Measurements from ENCODE around the gene MCRS1.
"Not testable (repeated sequence)": the region's sequence is repeated elsewhere in the genome, so short reads cannot be mapped to it uniquely, and the experiment has no call there.

Gene MCRS1, protein sequence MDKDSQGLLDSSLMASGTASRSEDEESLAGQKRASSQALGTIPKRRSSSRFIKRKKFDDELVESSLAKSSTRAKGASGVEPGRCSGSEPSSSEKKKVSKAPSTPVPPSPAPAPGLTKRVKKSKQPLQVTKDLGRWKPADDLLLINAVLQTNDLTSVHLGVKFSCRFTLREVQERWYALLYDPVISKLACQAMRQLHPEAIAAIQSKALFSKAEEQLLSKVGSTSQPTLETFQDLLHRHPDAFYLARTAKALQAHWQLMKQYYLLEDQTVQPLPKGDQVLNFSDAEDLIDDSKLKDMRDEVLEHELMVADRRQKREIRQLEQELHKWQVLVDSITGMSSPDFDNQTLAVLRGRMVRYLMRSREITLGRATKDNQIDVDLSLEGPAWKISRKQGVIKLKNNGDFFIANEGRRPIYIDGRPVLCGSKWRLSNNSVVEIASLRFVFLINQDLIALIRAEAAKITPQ

DNA sequence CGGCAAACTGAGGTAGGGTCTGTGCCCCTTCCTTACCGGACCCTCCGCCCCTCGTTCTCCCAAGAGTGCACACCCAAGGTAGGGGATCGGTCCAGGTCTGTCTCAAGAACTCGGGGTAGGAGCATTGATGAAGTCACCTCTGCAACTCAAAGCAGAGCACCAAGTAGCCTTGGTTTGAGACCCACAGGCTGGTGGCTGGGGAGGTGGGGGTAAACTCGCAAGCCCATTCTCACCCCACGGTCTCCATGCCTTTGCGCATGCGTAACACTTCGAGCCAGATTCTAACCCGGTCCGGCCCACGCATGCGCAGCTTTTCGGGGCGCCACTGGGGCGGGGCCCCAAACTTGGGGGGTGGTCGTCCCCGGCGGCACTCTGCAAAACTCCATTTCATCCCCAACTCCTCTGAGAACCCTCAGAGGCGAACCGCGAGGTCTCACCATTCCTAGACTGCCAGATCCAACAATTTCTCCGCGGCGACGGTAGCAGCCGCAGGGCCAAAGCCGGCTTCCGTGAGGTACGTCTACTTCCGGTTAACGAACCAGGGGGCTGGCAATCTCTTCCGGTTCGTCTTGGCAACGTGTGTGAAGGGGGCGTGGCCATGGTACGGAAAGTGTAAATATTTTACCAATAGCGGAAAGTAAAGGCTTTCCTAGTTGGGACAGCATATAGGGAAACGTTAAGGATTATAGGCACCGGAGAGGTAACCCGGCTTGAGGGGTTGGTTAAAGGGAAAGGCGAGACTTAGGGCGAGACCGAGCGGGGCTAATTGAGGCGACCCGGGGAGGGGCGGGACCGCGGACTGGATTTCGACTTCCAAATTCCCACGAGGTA, at the start of gene MCRS1:
MCRS1 (minus strand) TSS at position 532 of the 831 bp plus-strand sequence. CDS start 1,411 bp downstream, outside the sequence.
- Mint-ChIP-seq H3K36me3 (ENCODE audit: low read depth) (peaks cover 23% of the 10 kb centered on the region), H3K4me3 (peak within 1 kb of the TSS; percentile 100), H3K27me3 (peaks cover 3% of the 10 kb centered on the region), H3K4me1 (peaks cover 64% of the 10 kb centered on the region), H3K27ac (peak within 1 kb of the TSS; percentile 100), H3K9me3 (no peaks in the 10 kb centered on the region)
- ATAC-seq (peak; percentile 87), DNase-seq (peak; percentile 91)

- Mint-ChIP-seq H3K36me3 (ENCODE audit: low read depth) (no peaks in the 10 kb centered on the region), H3K4me1 (peaks cover 23% of the 10 kb centered on the region), H3K4me3 (no peak overlapping the region), H3K9me3 (no peaks in the 10 kb centered on the region), H3K27me3 (peaks cover 29% of the 10 kb centered on the region), H3K27ac (no peak overlapping the region)
- ATAC-seq: no peak
- no peak for DNase-seq
These were observed 48.7 kb upstream of the MCRS1 start for GRCh38 chr12:49616533-49617219.

DNA sequence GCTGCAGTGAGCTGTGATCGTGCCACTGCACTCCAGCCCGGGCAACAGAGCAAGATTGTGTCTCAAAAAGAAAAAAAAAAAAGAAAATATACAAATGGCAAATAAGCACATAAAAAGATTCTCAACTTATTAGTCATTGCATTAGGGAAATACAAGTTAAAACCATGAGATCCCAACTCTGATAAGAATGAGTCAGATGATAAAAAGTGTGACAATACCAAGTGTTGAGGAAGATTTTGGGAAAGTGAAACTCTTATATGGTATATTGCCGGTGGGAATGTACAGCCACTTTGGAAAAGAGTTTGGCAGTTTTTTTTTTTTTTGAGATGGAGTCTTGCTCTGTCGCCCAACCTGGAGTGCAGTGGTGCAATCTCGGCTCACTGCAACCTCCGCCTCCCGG, 47.8 kb upstream of the MCRS1 start:
- ATAC-seq (no peak), DNase-seq (no peak)
- H3K27ac Mint-ChIP-seq: no peak overlapping the region
- peaks cover 25% of the 10 kb centered on the region for H3K27me3 Mint-ChIP-seq
- no peaks in the 10 kb centered on the region for H3K9me3 Mint-ChIP-seq
- H3K4me1 Mint-ChIP-seq: peaks cover 15% of the 10 kb centered on the region
- no peaks in the 10 kb centered on the region for H3K36me3 Mint-ChIP-seq (ENCODE audit: low read depth)
- no peak overlapping the region for H3K4me3 Mint-ChIP-seq

GRCh38 chr12:49612210-49612609, 44.3 kb upstream of the MCRS1 start:
- H3K27ac Mint-ChIP-seq: no peak overlapping the region

DNA sequence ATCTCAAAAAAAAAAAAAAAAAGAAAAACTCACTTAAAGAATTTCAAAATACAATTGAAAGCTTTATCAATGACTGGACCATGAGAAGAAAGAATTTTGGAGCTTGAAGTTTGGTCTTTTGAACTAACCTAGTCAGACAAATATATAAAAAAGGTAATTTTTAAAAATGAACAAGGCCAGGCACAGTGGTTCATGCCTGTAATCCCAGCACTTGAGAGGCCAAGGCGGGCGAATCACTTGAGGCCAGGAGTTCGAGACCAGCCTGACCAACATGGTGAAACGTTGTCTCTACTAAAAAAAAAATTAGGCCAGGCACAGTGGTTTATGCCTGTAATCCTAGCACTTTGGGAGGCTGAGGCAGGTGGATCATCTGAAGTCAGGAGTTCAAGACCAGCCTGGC, 42.8 kb upstream of the MCRS1 start:
- H3K36me3 Mint-ChIP-seq (ENCODE audit: low read depth); H3K27ac Mint-ChIP-seq; H3K4me1 Mint-ChIP-seq; ATAC-seq; DNase-seq; H3K4me3 Mint-ChIP-seq; H3K9me3 Mint-ChIP-seq: not testable (repeated sequence)
- peaks cover 12% of the 10 kb centered on the region for H3K27me3 Mint-ChIP-seq

More at GRCh38 chr12:49612210-49612609, 44.3 kb upstream of the MCRS1 start:
- ATAC-seq (no peak), DNase-seq (no peak)
- Mint-ChIP-seq H3K9me3 (peaks cover 5% of the 10 kb centered on the region), H3K36me3 (ENCODE audit: low read depth) (peaks cover 4% of the 10 kb centered on the region), H3K4me3 (no peak overlapping the region), H3K27me3 (peaks cover 12% of the 10 kb centered on the region), H3K4me1 (peaks cover 12% of the 10 kb centered on the region)

DNA sequence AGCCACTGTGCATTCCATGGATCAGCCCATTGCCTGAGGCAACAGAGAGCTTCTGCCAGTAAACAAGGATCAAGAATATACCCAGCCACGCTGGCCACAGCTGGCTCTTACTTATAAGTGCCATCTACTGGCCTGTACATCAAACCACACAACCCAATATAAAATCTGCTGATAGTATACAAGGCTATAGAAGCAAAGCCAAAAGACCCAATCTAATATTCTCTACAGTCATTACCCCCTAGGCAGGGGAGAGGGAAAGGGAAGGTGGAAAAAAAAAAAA, 41.9 kb upstream of the MCRS1 start:
- Mint-ChIP-seq H3K27me3 (peaks cover 10% of the 10 kb centered on the region), H3K4me3 (no peak overlapping the region), H3K4me1 (peaks cover 3% of the 10 kb centered on the region), H3K36me3 (ENCODE audit: low read depth) (peaks cover 4% of the 10 kb centered on the region), H3K27ac (no peak overlapping the region), H3K9me3 (peaks cover 5% of the 10 kb centered on the region)
- ATAC-seq (no peak), DNase-seq (no peak)

- Mint-ChIP-seq H3K27me3 (peaks cover 10% of the 10 kb centered on the region), H3K36me3 (ENCODE audit: low read depth) (peaks cover 4% of the 10 kb centered on the region), H3K4me3 (no peak overlapping the region), H3K9me3 (peaks cover 5% of the 10 kb centered on the region), H3K27ac (no peak overlapping the region), H3K4me1 (peaks cover 3% of the 10 kb centered on the region)
- no peak for ATAC-seq
- no peak for DNase-seq
These were observed 41.3 kb upstream of the MCRS1 start for GRCh38 chr12:49609059-49609874.

- not testable (repeated sequence) for DNase-seq; H3K27me3 Mint-ChIP-seq; H3K27ac Mint-ChIP-seq; H3K36me3 Mint-ChIP-seq (ENCODE audit: low read depth); H3K9me3 Mint-ChIP-seq; H3K4me3 Mint-ChIP-seq; ATAC-seq; H3K4me1 Mint-ChIP-seq
These were observed 37.6 kb upstream of the MCRS1 start, which contains the start of gene FAM186B for GRCh38 chr12:49605539-49605938. Gene FAM186B (minus strand): TSS chr12:49605639. CDS start chr12:49605477, 162 bp downstream.

DNA sequence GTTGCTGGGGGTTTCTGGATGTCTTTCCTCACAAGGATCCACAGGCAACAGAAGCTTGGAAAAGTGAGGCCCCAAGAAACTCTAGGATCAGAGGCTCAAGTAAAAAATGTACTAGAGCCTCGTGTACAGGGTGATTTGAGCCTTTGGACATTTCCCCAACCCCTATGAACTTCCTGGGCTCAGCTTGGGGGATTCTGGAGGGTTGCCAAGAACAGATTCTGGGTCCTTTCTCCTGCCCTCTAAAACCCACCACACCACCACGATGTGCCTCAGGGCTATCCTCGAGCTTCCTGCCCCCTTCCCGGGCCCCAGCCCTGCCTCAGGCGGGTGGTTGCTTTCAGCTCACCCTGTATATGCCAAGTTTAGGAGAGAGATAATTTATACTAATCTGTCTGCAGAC, 36.9 kb upstream of the MCRS1 start:
- no peak overlapping the region for H3K27ac Mint-ChIP-seq
- no peaks in the 10 kb centered on the region for H3K4me1 Mint-ChIP-seq
- H3K36me3 Mint-ChIP-seq (ENCODE audit: low read depth): no peaks in the 10 kb centered on the region

GRCh38 chr12:49603721-49604120, 35.8 kb upstream of the MCRS1 start:
- Mint-ChIP-seq H3K9me3 (no peaks in the 10 kb centered on the region), H3K4me1 (no peaks in the 10 kb centered on the region), H3K27ac (no peak overlapping the region), H3K27me3 (no peaks in the 10 kb centered on the region), H3K4me3 (no peak overlapping the region), H3K36me3 (ENCODE audit: low read depth) (no peaks in the 10 kb centered on the region)
- ATAC-seq (no peak), DNase-seq (no peak)

More for the DNA sequence above, 36.9 kb upstream of the MCRS1 start:
- DNase-seq (no peak), ATAC-seq (no peak)
- H3K9me3 Mint-ChIP-seq: no peaks in the 10 kb centered on the region
- no peak overlapping the region for H3K4me3 Mint-ChIP-seq
- H3K27me3 Mint-ChIP-seq: peaks cover under 1% of the 10 kb centered on the region

DNA sequence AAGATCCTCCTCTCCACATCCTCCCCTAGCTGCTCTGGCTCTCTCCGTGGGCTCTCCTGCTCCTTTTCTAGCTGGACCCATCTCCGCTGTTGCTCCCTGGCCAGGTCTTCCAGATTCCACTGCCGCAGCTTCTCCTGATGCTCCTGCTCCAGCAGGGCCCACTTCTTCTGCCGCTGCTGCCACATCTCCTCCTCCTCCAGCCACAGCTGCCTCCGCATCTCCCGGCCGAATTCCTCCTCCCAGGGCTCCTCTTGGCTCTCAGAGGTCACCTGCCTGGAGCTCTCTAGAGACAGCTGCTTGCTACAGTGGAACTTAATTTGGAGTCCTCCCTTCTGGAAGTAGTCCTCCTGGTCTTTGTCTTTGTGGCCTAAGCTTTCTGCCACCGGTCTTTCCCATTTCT, 32.0 kb upstream of the MCRS1 start:
- no peak overlapping the region for H3K27ac Mint-ChIP-seq
- ATAC-seq (no peak), DNase-seq (no peak)
- H3K36me3 Mint-ChIP-seq (ENCODE audit: low read depth): no peaks in the 10 kb centered on the region
- no peaks in the 10 kb centered on the region for H3K9me3 Mint-ChIP-seq
- no peaks in the 10 kb centered on the region for H3K27me3 Mint-ChIP-seq
- H3K4me1 Mint-ChIP-seq: peaks cover 3% of the 10 kb centered on the region
- H3K4me3 Mint-ChIP-seq: no peak overlapping the region

DNA sequence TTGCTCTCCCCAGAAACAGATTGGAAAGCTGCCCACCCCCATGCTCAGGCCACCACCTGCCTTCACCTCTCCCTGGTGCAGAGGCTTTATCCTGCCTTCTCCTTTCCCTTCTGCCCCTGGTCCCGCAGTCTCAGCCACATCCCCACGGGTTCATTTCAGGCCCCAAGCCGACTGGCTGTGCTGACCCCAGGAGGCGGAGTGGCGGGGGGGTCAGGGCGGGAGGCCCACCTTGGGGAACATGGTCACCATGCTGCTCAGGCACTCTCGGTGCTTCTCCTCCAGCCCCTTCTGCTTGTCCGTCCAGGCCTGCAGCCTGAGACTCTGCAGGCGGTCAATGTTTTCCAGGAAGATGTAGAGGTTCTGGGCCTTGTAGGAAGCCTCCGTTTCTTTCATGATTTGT, 30.6 kb upstream of the MCRS1 start:
- H3K4me3 Mint-ChIP-seq: no peak overlapping the region
- no peak for DNase-seq
- H3K9me3 Mint-ChIP-seq: no peaks in the 10 kb centered on the region
- no peak for ATAC-seq
- H3K36me3 Mint-ChIP-seq (ENCODE audit: low read depth): no peaks in the 10 kb centered on the region
- no peak overlapping the region for H3K27ac Mint-ChIP-seq
- H3K27me3 Mint-ChIP-seq: no peaks in the 10 kb centered on the region
- peaks cover 3% of the 10 kb centered on the region for H3K4me1 Mint-ChIP-seq

DNA sequence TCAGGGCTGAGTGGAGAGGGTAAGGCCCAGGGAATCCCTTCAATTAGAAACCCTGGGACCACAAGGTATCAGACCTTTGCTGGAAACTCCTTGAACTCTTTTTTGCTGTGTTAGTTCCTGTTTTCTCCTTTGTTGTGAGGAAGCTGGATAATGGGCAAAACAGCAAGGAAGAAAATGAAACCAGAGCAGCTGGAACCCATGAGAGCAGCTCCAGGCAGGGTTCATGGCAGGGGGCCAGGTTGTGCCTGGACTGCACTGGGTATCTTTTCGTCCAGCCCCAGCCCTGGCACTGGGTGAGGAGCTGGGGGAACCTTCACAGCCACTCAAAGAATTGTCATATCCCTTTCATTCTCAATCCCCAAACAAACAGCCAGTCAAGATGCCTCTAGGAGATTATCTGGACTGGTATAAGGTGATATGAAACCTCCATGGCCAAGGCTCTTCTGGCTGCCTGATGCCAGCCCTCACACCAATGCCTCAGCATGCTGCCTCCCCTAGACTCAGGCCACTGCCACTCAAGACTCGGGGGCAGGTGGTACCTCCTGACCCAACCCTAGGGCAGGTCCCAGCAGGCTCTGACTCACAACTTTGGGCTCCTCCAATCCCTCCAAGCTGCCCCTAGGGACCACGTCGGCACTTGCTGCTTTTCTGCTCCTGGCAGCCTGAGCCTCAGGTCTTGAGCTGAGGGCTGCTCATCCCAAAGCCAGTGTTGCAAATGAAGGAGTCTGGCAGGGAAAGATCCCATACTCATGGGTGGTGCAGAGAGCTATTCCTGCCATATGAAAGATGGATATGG, 21.0 kb upstream of the MCRS1 start:
- Mint-ChIP-seq H3K27me3 (no peaks in the 10 kb centered on the region), H3K36me3 (ENCODE audit: low read depth) (peaks cover 18% of the 10 kb centered on the region), H3K9me3 (no peaks in the 10 kb centered on the region), H3K4me3 (no peak overlapping the region), H3K4me1 (no peaks in the 10 kb centered on the region), H3K27ac (no peak overlapping the region)
- DNase-seq (no peak), ATAC-seq (no peak)

Data from activated naive CD8-positive, alpha-beta T cell treated with anti-CD3 and anti-CD28 coated beads, Interleukin-2, amount 50 U/mL, for 24 hours (primary cell).